ENCODE data around the gene CBARP.

DNA sequence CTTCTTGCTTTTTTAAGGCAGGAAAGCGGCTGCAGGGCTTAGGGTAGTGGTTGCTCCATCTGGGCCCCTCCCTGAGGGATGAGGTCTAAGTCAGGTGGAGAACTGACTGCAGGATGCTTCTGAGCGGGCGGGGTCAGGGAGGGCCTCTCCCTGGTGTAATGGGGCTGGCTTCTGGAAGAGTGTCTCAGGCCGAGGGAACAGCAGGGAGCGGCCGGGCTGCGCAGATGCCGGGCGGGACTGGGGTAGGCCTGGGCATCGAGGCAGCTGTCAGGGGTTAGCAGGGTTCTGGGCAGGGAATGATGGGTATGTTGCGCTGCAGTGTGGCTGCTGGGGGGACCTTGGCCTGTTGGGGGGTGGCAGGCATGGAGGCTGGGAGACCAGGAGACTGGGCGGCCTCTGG is 40.3 kb upstream of the CBARP start:
- TF ChIP-seq, protein P1, sequence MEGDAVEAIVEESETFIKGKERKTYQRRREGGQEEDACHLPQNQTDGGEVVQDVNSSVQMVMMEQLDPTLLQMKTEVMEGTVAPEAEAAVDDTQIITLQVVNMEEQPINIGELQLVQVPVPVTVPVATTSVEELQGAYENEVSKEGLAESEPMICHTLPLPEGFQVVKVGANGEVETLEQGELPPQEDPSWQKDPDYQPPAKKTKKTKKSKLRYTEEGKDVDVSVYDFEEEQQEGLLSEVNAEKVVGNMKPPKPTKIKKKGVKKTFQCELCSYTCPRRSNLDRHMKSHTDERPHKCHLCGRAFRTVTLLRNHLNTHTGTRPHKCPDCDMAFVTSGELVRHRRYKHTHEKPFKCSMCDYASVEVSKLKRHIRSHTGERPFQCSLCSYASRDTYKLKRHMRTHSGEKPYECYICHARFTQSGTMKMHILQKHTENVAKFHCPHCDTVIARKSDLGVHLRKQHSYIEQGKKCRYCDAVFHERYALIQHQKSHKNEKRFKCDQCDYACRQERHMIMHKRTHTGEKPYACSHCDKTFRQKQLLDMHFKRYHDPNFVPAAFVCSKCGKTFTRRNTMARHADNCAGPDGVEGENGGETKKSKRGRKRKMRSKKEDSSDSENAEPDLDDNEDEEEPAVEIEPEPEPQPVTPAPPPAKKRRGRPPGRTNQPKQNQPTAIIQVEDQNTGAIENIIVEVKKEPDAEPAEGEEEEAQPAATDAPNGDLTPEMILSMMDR (conservative IDR thresholded peaks at IDR 0.05; ENCODE audit: low read length): no peak
- no peak for TF ChIP-seq EZH2phosphoT487 (IDR thresholded peaks at IDR 0.05; ENCODE audit: borderline replicate concordance, low read depth, low read length)

Measured in OCI-LY7 (cell line).